DMS53 (cell line): ENCODE data around the gene PKNOX2.

Experiments
- DNase-seq: peaks from one replicate; lab custom pipeline; 2025; lab: John Stamatoyannopoulos, UW

PKNOX2 gene

GRCh38 chr11:125155100-125155444 lies 9.5 kb upstream of the PKNOX2 start:
- DNase-seq: no peak

GRCh38 chr11:125155767-125156166 lies 8.8 kb upstream of the PKNOX2 start:
- no peak for DNase-seq

GRCh38 chr11:125156346-125157117 lies 8.0 kb upstream of the PKNOX2 start:
- DNase-seq: no peak

GRCh38 chr11:125157118-125157733 lies 7.3 kb upstream of the PKNOX2 start:
- DNase-seq: no peak

- no peak for DNase-seq
Measured at GRCh38 chr11:125157953-125158680, 6.4 kb upstream of the PKNOX2 start.

- DNase-seq: no peak
Measured at GRCh38 chr11:125162743-125163142, 1.8 kb upstream of the PKNOX2 start.

- DNase-seq: no peak
Measured at GRCh38 chr11:125163431-125164063, 1.0 kb upstream of the PKNOX2 start.

- DNase-seq: no peak
Measured at GRCh38 chr11:125164091-125164421, 495 bp upstream of the PKNOX2 start.

- peak; percentile 60 for DNase-seq
Measured at GRCh38 chr11:125165111-125165842, 726 bp downstream of the PKNOX2 start.

GRCh38 chr11:125165843-125166763 lies 1.6 kb downstream of the PKNOX2 start:
- no peak for DNase-seq

GRCh38 chr11:125166764-125167291 lies 2.3 kb downstream of the PKNOX2 start:
- no peak for DNase-seq

- no peak for DNase-seq
Measured at GRCh38 chr11:125167292-125167953, 2.9 kb downstream of the PKNOX2 start.

GRCh38 chr11:125167954-125168835 lies 3.6 kb downstream of the PKNOX2 start:
- DNase-seq: no peak

- DNase-seq: no peak
Measured at GRCh38 chr11:125168918-125169456, 4.4 kb downstream of the PKNOX2 start.

- no peak for DNase-seq
Measured at GRCh38 chr11:125170001-125170509, 5.5 kb downstream of the PKNOX2 start.

GRCh38 chr11:125170510-125171031 lies 6.0 kb downstream of the PKNOX2 start:
- DNase-seq: no peak

GRCh38 chr11:125171974-125172373 lies 7.4 kb downstream of the PKNOX2 start:
- no peak for DNase-seq

- DNase-seq: no peak
Measured at GRCh38 chr11:125173027-125173426, 8.5 kb downstream of the PKNOX2 start.
